Uterus (tissue), 2 donors: ENCODE data around the gene TMEM45A.

Source experiments
- CTCF ChIP-seq, 4 experiments: fragments of 200-600 bp in 2 of 4; fragments of 450-650 bp in 2 of 4; sonication (generic) in 2 of 4; IDR thresholded peaks; one replicate each; pipeline ENCODE4 v1.5.1; 2016 to 2019; ENCODE audit warnings: antibody characterized with exemption in 4 of 4, mild to moderate bottlenecking in 2 of 4, moderate library complexity in 1 of 4
- POLR2A ChIP-seq, 2 donors: fragments of 450-650 bp; IDR thresholded peaks; one replicate each; pipeline ENCODE4 v1.6.1; 2016; ENCODE audit warnings: antibody characterized with exemption in 2 of 2, mild to moderate bottlenecking in 1 of 2, moderate library complexity in 1 of 2

DNA sequence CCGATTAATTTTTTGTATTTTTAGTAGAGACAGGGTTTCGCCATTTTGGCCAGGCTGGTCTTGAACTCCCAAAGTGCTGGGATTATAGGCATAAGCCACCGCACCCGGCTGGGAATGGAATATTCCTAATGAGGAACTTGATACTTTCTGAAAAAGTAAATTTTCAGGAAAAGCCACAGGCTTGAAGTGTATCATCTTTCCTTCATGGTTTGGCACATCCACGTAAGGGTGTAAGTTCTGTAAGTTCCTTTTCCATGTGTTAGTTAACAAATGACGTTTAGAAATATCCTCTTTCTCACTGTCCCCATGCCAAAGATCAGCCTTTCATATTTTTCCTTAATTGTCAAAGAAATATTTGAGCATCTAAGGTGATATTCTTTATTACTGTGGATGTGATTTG is 24.9 kb downstream of the TMEM45A start:
- TF ChIP-seq CTCF (IDR thresholded peaks at IDR 0.05) (no peak), POLR2A (IDR thresholded peaks at IDR 0.05) (no peak)
